A673 (cell line): ENCODE data around the gene HERPUD2. TPM values are rescaled to one million over a fixed set of nuclear protein-coding genes. Genes with fewer than 3 reads are reported as not detected.

ENCODE experiments used
- BruUV-seq: library from RNA; stranded (reverse); fragments of 400-500 nt; replicated peaks from 2 replicates; lab custom pipeline; 2021; lab: Mats Ljungman, UMichigan
- CTCF ChIA-PET: fragments of 300-600 bp; sonication (Branson Sonifier 250); formaldehyde crosslinking; loops from one replicate; lab custom pipeline; 2022; ENCODE audit warnings: antibody characterized with exemption; lab: Charles Lee
- POLR2A ChIA-PET: fragments of 300-600 bp; sonication (Branson Sonifier 250); formaldehyde crosslinking; loops from one replicate; lab custom pipeline; 2022; ENCODE audit warnings: antibody characterized with exemption; ENCODE audit not compliant: low non-redundant PET; lab: Charles Lee
- DNase-seq: peaks from one replicate; pipeline ENCODE4 v3.0.0-alpha.2; 2015; ENCODE audit warnings: low spot score
- H3K27ac ChIP-seq: fragments of 200-600 bp; sonication (generic); 2 replicates; pipeline ENCODE4 v1.5.1; 2016; ENCODE audit warnings: mixed run types, low read depth, mild to moderate bottlenecking, mixed read lengths, antibody characterized with exemption, low read length; ENCODE audit not compliant: poor library complexity, severe bottlenecking
- H3K27me3 ChIP-seq: fragments of 200-600 bp; sonication (generic); replicated peaks from 2 replicates; pipeline ENCODE4 v1.6.1; 2017; ENCODE audit warnings: mixed run types, low read depth, mild to moderate bottlenecking, mixed read lengths, antibody characterized with exemption, low read length; ENCODE audit not compliant: insufficient read depth, poor library complexity
- H3K36me3 ChIP-seq: fragments of 200-600 bp; sonication (generic); 2 replicates; pipeline ENCODE4 v1.6.1; 2016; ENCODE audit warnings: mixed run types, mild to moderate bottlenecking, mixed read lengths, antibody characterized with exemption, low read length; ENCODE audit not compliant: insufficient read depth, poor library complexity, severe bottlenecking
- H3K4me1 ChIP-seq: fragments of 200-600 bp; sonication (generic); 2 replicates; pipeline ENCODE4 v1.6.1; 2017; ENCODE audit warnings: mixed run types, mild to moderate bottlenecking, mixed read lengths, antibody characterized with exemption, low read length; ENCODE audit not compliant: insufficient read depth, poor library complexity, severe bottlenecking
- H3K4me3 ChIP-seq: fragments of 200-600 bp; sonication (generic); 2 replicates; pipeline ENCODE4 v1.5.1; 2016; ENCODE audit warnings: low read depth, mixed run types, mild to moderate bottlenecking, mixed read lengths, low read length; ENCODE audit not compliant: poor library complexity, severe bottlenecking
- H3K9me3 ChIP-seq: fragments of 200-600 bp; sonication (generic); 2 replicates; pipeline ENCODE4 v1.6.1; 2016; ENCODE audit warnings: mixed run types, low read depth, mild to moderate bottlenecking, mixed read lengths, antibody characterized with exemption, low read length; ENCODE audit not compliant: poor library complexity, severe bottlenecking
- CTCF ChIP-seq: fragments of 300-800, 200-600 bp; sonication (generic); conservative IDR thresholded peaks from 2 replicates; pipeline ENCODE4 v1.5.1; 2017; ENCODE audit warnings: low read depth, mild to moderate bottlenecking, antibody characterized with exemption, low read length, moderate library complexity, mixed read lengths
- EZH2 ChIP-seq: fragments of 200-600 bp; sonication (generic); IDR thresholded peaks from 2 replicates; pipeline ENCODE4 v1.6.1; 2017; ENCODE audit warnings: borderline replicate concordance, low read depth, mild to moderate bottlenecking, mixed read lengths, antibody characterized with exemption, low read length; ENCODE audit not compliant: poor library complexity, severe bottlenecking
- intact Hi-C: fragments of 100-400 bp; cut with micrococcal nuclease; formaldehyde crosslinking; loops from one replicate; pipeline ENCODE4 v1.10.0; 2022; ENCODE audit not compliant: unreplicated experiment
- total RNA-seq: library from RNA; stranded (reverse); gene quantifications from 2 replicates; pipeline ENCODE4 v1.2.3, GENCODE V29; 2021

Gene HERPUD2
- total RNA-seq, 1 experiment from 2014 or later, result 23.3 TPM

GRCh38 chr7:35705932-35706461 is 11.1 kb upstream of the HERPUD2 start:
- Histone ChIP-seq H3K27me3 (no peaks in the 10 kb centered on the region), H3K4me3 (no peak overlapping the region), H3K36me3 (no peaks in the 10 kb centered on the region), H3K4me1 (peaks cover 28% of the 10 kb centered on the region), H3K9me3 (no peaks in the 10 kb centered on the region), H3K27ac (peak overlapping the region; percentile 48)
- TF ChIP-seq CTCF (no peak), EZH2 (no peak)
- POLR2A ChIA-PET, result no interaction called here
- BruUV-seq, result no TSS peak
- intact Hi-C loops, result no loop called here
- CTCF ChIA-PET, result no interaction called here
- DNase-seq, result peak; percentile 59

GRCh38 chr7:35704261-35704660 is 9.3 kb upstream of the HERPUD2 start:
- CTCF ChIA-PET, result no interaction called here
- H3K9me3 ChIP-seq, result no peaks in the 10 kb centered on the region

GRCh38 chr7:35702541-35702940 is 7.6 kb upstream of the HERPUD2 start:
- no TSS peak for BruUV-seq
- DNase-seq, result no peak
- Histone ChIP-seq H3K4me1 (peaks cover 16% of the 10 kb centered on the region), H3K4me3 (no peak overlapping the region), H3K27me3 (no peaks in the 10 kb centered on the region), H3K9me3 (no peaks in the 10 kb centered on the region), H3K27ac (no peak overlapping the region), H3K36me3 (no peaks in the 10 kb centered on the region)
- intact Hi-C loops, result no loop called here
- CTCF ChIA-PET, result no interaction called here
- TF ChIP-seq EZH2, result no peak
- TF ChIP-seq CTCF, result no peak
- POLR2A ChIA-PET, result no interaction called here

More at GRCh38 chr7:35704261-35704660, 9.3 kb upstream of the HERPUD2 start:
- Histone ChIP-seq H3K36me3 (no peaks in the 10 kb centered on the region), H3K27ac (no peak overlapping the region), H3K4me1 (peaks cover 19% of the 10 kb centered on the region), H3K4me3 (no peak overlapping the region), H3K27me3 (no peaks in the 10 kb centered on the region)
- no TSS peak for BruUV-seq
- POLR2A ChIA-PET, result no interaction called here
- intact Hi-C loops, result no loop called here
- no peak for DNase-seq
- TF ChIP-seq EZH2 (no peak), CTCF (no peak)
